Sigmoid colon (tissue), 4 donors: ENCODE results near the gene MED14.

Experiments
- CTCF ChIP-seq, 4 experiments: fragments of 450-650 bp in 3 of 4; fragments of 200-600 bp in 1 of 4; IDR thresholded peaks; one replicate each; pipeline ENCODE4 v1.5.1; 2016 to 2019; ENCODE audit warnings: antibody characterized with exemption in 4 of 4, mild to moderate bottlenecking in 3 of 4, moderate library complexity in 2 of 4
- EP300 ChIP-seq, 4 donors: sonication (generic); formaldehyde crosslinking; IDR thresholded peaks; one replicate each; pipeline ENCODE4 v1.6.1; 2017; ENCODE audit warnings: antibody characterized with exemption in 4 of 4
- POLR2A ChIP-seq, 2 donors: fragments of 450-650 bp; IDR thresholded peaks; one replicate each; pipeline ENCODE4 v1.6.1; 2016; ENCODE audit warnings: antibody characterized with exemption in 2 of 2, mild to moderate bottlenecking in 2 of 2, moderate library complexity in 2 of 2

- TF ChIP-seq CTCF (IDR thresholded peaks at IDR 0.05) (no peak), EP300 (IDR thresholded peaks at IDR 0.05) (no peak), POLR2A (IDR thresholded peaks at IDR 0.05) (no peak)
These were observed 13.6 kb upstream of the MED14 start for GRCh38 chrX:40748977-40749376.
